ENCODE measurements around the gene LRMDA.
"Not testable (repeated sequence)": the region's sequence is repeated elsewhere in the genome, so short reads cannot be mapped to it uniquely, and the experiment has no call there.

The LRMDA gene

GRCh38 chr10:75746356-75746755, 314.9 kb downstream of the LRMDA start:
- H3K4me3 ChIP-seq (ENCODE audit: low read depth, low read length), result no peak overlapping the region
- no peak for TF ChIP-seq CTCF (IDR thresholded peaks at IDR 0.05; ENCODE audit: borderline replicate concordance, insufficient read depth, low read depth, low read length)

- H3K4me3 ChIP-seq (ENCODE audit: low read depth, low read length), result not testable (repeated sequence)
Observed at GRCh38 chr10:75750093-75750875, 318.9 kb downstream of the LRMDA start.

GRCh38 chr10:75751232-75751631, 319.8 kb downstream of the LRMDA start:
- TF ChIP-seq CTCF (IDR thresholded peaks at IDR 0.05; ENCODE audit: borderline replicate concordance, insufficient read depth, low read depth, low read length), result no peak
- no peak overlapping the region for H3K4me3 ChIP-seq (ENCODE audit: low read depth, low read length)

GRCh38 chr10:75753621-75754020, 322.2 kb downstream of the LRMDA start:
- TF ChIP-seq CTCF (IDR thresholded peaks at IDR 0.05; ENCODE audit: borderline replicate concordance, insufficient read depth, low read depth, low read length), result no peak
- no peak overlapping the region for H3K4me3 ChIP-seq (ENCODE audit: low read depth, low read length)

GRCh38 chr10:75754096-75754831, 322.8 kb downstream of the LRMDA start:
- no peak for TF ChIP-seq CTCF (IDR thresholded peaks at IDR 0.05; ENCODE audit: borderline replicate concordance, insufficient read depth, low read depth, low read length)
- H3K4me3 ChIP-seq (ENCODE audit: low read depth, low read length), result no peak overlapping the region

GRCh38 chr10:75755528-75755927, 324.1 kb downstream of the LRMDA start:
- no peak overlapping the region for H3K4me3 ChIP-seq (ENCODE audit: low read depth, low read length)
- TF ChIP-seq CTCF (IDR thresholded peaks at IDR 0.05; ENCODE audit: borderline replicate concordance, insufficient read depth, low read depth, low read length), result no peak

GRCh38 chr10:75761289-75761688, 329.9 kb downstream of the LRMDA start:
- H3K4me3 ChIP-seq (ENCODE audit: low read depth, low read length), result no peak overlapping the region
- TF ChIP-seq CTCF (IDR thresholded peaks at IDR 0.05; ENCODE audit: borderline replicate concordance, insufficient read depth, low read depth, low read length), result no peak
